Measurements from ENCODE around the gene RTBDN.
"Not testable (repeated sequence)": the region's sequence is repeated elsewhere in the genome, so short reads cannot be mapped to it uniquely, and the experiment has no call there.

Gene RTBDN

GRCh38 chr19:12856653-12857052, 22.3 kb upstream of the RTBDN start:
- DNase-seq = no peak

GRCh38 chr19:12847159-12848139, 13.1 kb upstream of the RTBDN start:
- DNase-seq = peak; percentile 87

- DNase-seq = not testable (repeated sequence)
These were observed 12.2 kb upstream of the RTBDN start for GRCh38 chr19:12846613-12847012.

GRCh38 chr19:12843999-12844732, 9.8 kb upstream of the RTBDN start:
- DNase-seq = no peak

GRCh38 chr19:12843328-12843727, 8.9 kb upstream of the RTBDN start:
- DNase-seq = no peak

GRCh38 chr19:12842511-12842910, 8.1 kb upstream of the RTBDN start:
- no peak for DNase-seq

- DNase-seq = no peak
These were observed 6.7 kb upstream of the RTBDN start for GRCh38 chr19:12841094-12841493.

- no peak for DNase-seq
These were observed 6.0 kb upstream of the RTBDN start for GRCh38 chr19:12840091-12841079.

GRCh38 chr19:12838886-12839756, 4.7 kb upstream of the RTBDN start:
- DNase-seq = no peak

- peak; percentile 61 for DNase-seq
These were observed 4.0 kb upstream of the RTBDN start, which contains the start of gene MAST1 for GRCh38 chr19:12838182-12838885. Gene MAST1, plus strand, starts transcription at chr19:12838515. Its CDS starts 58 bp downstream, at chr19:12838573.

GRCh38 chr19:12837225-12837624, 2.8 kb upstream of the RTBDN start:
- DNase-seq = no peak

GRCh38 chr19:12836529-12836863, 2.1 kb upstream of the RTBDN start:
- no peak for DNase-seq

GRCh38 chr19:12834976-12835757, 788 bp upstream of the RTBDN start:
- no peak for DNase-seq

- DNase-seq = peak; percentile 53
These were observed 427 bp downstream of the RTBDN start for GRCh38 chr19:12833738-12834565.

GRCh38 chr19:12833418-12833737, 1.0 kb downstream of the RTBDN start:
- no peak for DNase-seq

- no peak for DNase-seq
These were observed 5.9 kb downstream of the RTBDN start for GRCh38 chr19:12828494-12828893.

GRCh38 chr19:12825254-12826131, 8.9 kb downstream of the RTBDN start:
- no peak for DNase-seq

GRCh38 chr19:12821761-12822160, 12.6 kb downstream of the RTBDN start:
- no peak for DNase-seq

All from activated T-cell treated with anti-CD3 and anti-CD28 coated beads, Interleukin-2, amount 50 U/mL, for 1 hour (primary cell).